Spleen (tissue), 13 donors: ENCODE results near the gene SOX5. TPM values are rescaled to one million over a fixed set of nuclear protein-coding genes. Genes with fewer than 3 reads are reported as not detected.

ENCODE experiments used
- DNase-seq: peaks from one replicate; pipeline ENCODE4 v3.0.0-alpha.2; 2020
- H3K27ac ChIP-seq, 8 donors: fragments of 200-600 bp; sonication (generic) in 7 of 8; 1 replicate in 4 of 8; 2 replicates in 4 of 8; pipeline versions ENCODE4 v1.5.0 to v1.8.0; 2016 to 2021; ENCODE audit warnings: inconsistent platforms in 4 of 8, mild to moderate bottlenecking in 4 of 8, moderate library complexity in 1 of 8
- H3K27me3 ChIP-seq, 7 donors: fragments of 200-600 bp; sonication (generic) in 6 of 7; replicated peaks in 1 of 7; 1 replicate in 4 of 7; 2 replicates in 3 of 7; pipeline versions ENCODE4 v1.5.0 to v1.8.0; 2016 to 2021; ENCODE audit warnings: inconsistent platforms in 3 of 7, mild to moderate bottlenecking in 1 of 7
- H3K36me3 ChIP-seq, 6 donors: fragments of 200-600 bp; sonication (generic) in 5 of 6; 1 replicate in 4 of 6; 2 replicates in 2 of 6; pipeline versions ENCODE4 v1.5.0 to v1.8.0; 2016 to 2021; ENCODE audit warnings: inconsistent platforms in 2 of 6
- H3K4me1 ChIP-seq, 6 donors: fragments of 200-600 bp; sonication (generic) in 5 of 6; 1 replicate in 3 of 6; 2 replicates in 3 of 6; pipeline versions ENCODE4 v1.5.0 to v1.8.0; 2016 to 2021; ENCODE audit warnings: inconsistent platforms in 3 of 6
- H3K4me3 ChIP-seq, 8 donors: fragments of 200-600 bp; sonication (generic) in 7 of 8; 1 replicate in 4 of 8; 2 replicates in 4 of 8; pipeline versions ENCODE4 v1.5.0 to v1.8.0; 2016 to 2021; ENCODE audit warnings: inconsistent platforms in 4 of 8, mild to moderate bottlenecking in 4 of 8, moderate library complexity in 2 of 8
- H3K9me3 ChIP-seq, 8 donors: fragments of 200-600 bp; sonication (generic) in 7 of 8; 1 replicate in 4 of 8; 2 replicates in 4 of 8; pipeline versions ENCODE4 v1.5.0 to v1.8.0; 2016 to 2021; ENCODE audit warnings: inconsistent platforms in 4 of 8
- POLR2A ChIP-seq, 3 donors: fragments of 450-650 bp; IDR thresholded peaks; one replicate each; pipeline ENCODE4 v1.5.1; 2017; ENCODE audit warnings: antibody characterized with exemption in 3 of 3, mild to moderate bottlenecking in 1 of 3
- POLR2AphosphoS5 ChIP-seq, 3 donors: sonication (generic); formaldehyde crosslinking; IDR thresholded peaks; one replicate each; pipeline ENCODE4 v1.5.1; 2017; ENCODE audit warnings: antibody characterized with exemption in 3 of 3
- WGBS, 5 donors: extraction: QIAGEN DNeasy Blood & Tissue Kit in 3 of 5; methylation state at CpG; one replicate each; pipeline versions ENCODE4 v1.1.5 to v1.1.7; 2013 to 2018; 5-methylcytosine and 5-hydroxymethylcytosine counted together
- intact Hi-C: fragments of 100-400 bp; cut with DNase I; formaldehyde crosslinking; loops from one replicate; pipeline ENCODE4 v1.15.0; 2023; ENCODE audit warnings: low total_unique reads
- long read RNA-seq, 2 donors: transcript quantifications; one replicate each; lab custom pipeline, GENCODE V29; 2026
- polyA plus RNA-seq, 3 donors: library from polyadenylated mRNA; stranded (reverse); fragments of 200-250 nt; gene quantifications; one replicate each; pipeline ENCODE4 v1.2.1, GENCODE V29; 2013
- total RNA-seq, 7 donors: library from RNA; depleted of rRNA in 3 of 7; stranded (reverse); fragments of >200 nt in 3 of 7; fragmentation: NEBNext Ultra II Directional in 4 of 7; extraction: Animal tissue kit (Norgen Biotek cat#: 25700) in 4 of 7; gene quantifications; one replicate each; pipeline versions ENCODE4 v1.1.0 to v1.2.1, GENCODE V29; 2016 to 2021
- TF ChIP-seq, protein P1 (sequence below), 11 experiments: fragments of 200-600 bp in 7 of 11; fragments of 450-650 bp in 4 of 11; sonication (generic) in 4 of 11; IDR thresholded peaks in 8 of 11; conservative IDR thresholded peaks in 3 of 11; 1 replicate in 7 of 11; 2 replicates in 4 of 11; pipeline versions ENCODE4 v1.4.0 to v1.8.0; 2016 to 2021; ENCODE audit warnings: antibody characterized with exemption in 11 of 11, inconsistent platforms in 4 of 11, mild to moderate bottlenecking in 1 of 11
- donor health status: healthy with polysubstance abuse.
- donor health status: DM: no; HTN: no; CAD: no; lungs with moderate emphysema.
- donor health status: DM: no; HTN: no; CAD: no.
- donor health status: Bipolar disorder and iron deficiency.
- donor health status: healthy.
- donor health status: DM: no; HTN: no; CAD: no.
- donor health status: DM: yes; HTN: yes; CAD: no.

The SOX5 gene
- total RNA-seq (10 to 100 TPM in 4 of 7 donors, 1 to 10 TPM in 3; 7.4 to 21.3 (median 14.4) TPM), polyA plus RNA-seq (under 1 TPM; 0.20 to 0.35 (median 0.35) TPM)
- long read RNA-seq, donor 1 = 0 reads
- long read RNA-seq, donor 2 = 0 reads

GRCh38 chr12:23949348-23950209 is at the start of gene SOX5:
Gene SOX5, minus strand, starts transcription at chr12:23949670. Its CDS starts 69 bp downstream, at chr12:23949601.
- 3 to 6% (median 4%) methylated on average over 13 of the region's 13 CpGs for WGBS, 5 donors
- TF ChIP-seq, protein P1, sequence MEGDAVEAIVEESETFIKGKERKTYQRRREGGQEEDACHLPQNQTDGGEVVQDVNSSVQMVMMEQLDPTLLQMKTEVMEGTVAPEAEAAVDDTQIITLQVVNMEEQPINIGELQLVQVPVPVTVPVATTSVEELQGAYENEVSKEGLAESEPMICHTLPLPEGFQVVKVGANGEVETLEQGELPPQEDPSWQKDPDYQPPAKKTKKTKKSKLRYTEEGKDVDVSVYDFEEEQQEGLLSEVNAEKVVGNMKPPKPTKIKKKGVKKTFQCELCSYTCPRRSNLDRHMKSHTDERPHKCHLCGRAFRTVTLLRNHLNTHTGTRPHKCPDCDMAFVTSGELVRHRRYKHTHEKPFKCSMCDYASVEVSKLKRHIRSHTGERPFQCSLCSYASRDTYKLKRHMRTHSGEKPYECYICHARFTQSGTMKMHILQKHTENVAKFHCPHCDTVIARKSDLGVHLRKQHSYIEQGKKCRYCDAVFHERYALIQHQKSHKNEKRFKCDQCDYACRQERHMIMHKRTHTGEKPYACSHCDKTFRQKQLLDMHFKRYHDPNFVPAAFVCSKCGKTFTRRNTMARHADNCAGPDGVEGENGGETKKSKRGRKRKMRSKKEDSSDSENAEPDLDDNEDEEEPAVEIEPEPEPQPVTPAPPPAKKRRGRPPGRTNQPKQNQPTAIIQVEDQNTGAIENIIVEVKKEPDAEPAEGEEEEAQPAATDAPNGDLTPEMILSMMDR (IDR thresholded peaks at IDR 0.05 in 8 of 11, conservative IDR thresholded peaks at IDR 0.05 in 3 of 11) = no peak
- peak in 1 of 3 donors; percentile 23 for TF ChIP-seq POLR2AphosphoS5 (IDR thresholded peaks at IDR 0.05)
- H3K4me3 ChIP-seq = peak within 1 kb of the TSS in 7 of 8 donors; percentile 9 to 57 (median 25)

DNA sequence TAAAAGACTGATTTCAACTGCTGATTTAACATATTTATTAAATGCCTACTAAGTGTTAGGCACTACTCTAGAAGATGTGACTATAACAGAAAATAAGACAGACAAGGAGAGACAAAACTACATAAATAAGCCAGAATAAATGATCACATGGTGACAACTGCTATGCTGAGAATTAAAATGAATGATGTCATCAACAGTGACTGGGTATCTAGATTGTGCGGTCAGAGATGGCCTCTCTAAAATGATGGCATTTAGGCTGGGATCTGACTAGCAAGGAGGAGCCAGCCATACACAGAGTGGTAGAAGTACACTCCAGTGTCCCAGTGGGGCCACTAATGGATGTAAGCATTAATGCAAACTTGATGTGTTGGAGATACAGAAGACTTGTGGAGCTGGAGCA is 37.6 kb upstream of the SOX5 start:
- DNase-seq = no peak
- intact Hi-C loops = no loop called here
- 92 to 100% (median 97%) methylated on average over 1 of the region's 1 CpG for WGBS, 5 donors

More at GRCh38 chr12:23949348-23950209, at the start of gene SOX5:
- H3K27ac ChIP-seq = peak within 1 kb of the TSS in 2 of 8 donors; percentile 5 to 16
- no peaks in the 10 kb centered on the region for H3K36me3 ChIP-seq
- no peak for DNase-seq
- H3K9me3 ChIP-seq = no peaks in the 10 kb centered on the region
- H3K27me3 ChIP-seq = peaks cover 0 to 34% (median 0%) of the 10 kb centered on the region in 7 donors
- intact Hi-C loops = no loop called here
- peaks cover 0 to 18% (median 0%) of the 10 kb centered on the region in 6 donors for H3K4me1 ChIP-seq

DNA sequence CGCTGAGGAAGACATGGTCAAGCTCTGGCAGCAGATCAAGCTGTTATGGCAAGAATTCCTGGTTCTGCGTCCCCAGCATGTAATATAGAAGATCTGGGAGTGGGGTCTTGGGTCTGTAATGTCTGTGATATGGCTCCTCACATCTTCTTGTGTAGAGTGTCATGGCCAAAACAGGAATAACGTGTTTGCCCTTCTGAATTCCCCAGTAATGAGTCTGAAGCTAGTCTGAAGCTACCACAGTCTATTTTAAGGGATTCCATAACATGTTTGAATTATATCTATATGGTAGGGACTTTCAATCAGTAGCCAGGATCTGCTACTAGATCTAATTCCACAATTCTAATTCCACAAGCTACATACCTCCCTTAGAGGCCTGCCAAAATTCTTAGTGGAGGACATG is 31.4 kb upstream of the SOX5 start:
- WGBS, 5 donors = 80 to 84% (median 83%) methylated on average over 3 of the region's 3 CpGs

More for the DNA sequence above, 37.6 kb upstream of the SOX5 start:
- TF ChIP-seq, protein P1 (IDR thresholded peaks at IDR 0.05 in 8 of 11, conservative IDR thresholded peaks at IDR 0.05 in 3 of 11) = no peak
- TF ChIP-seq POLR2AphosphoS5 (IDR thresholded peaks at IDR 0.05) (no peak), POLR2A (IDR thresholded peaks at IDR 0.05) (no peak)
- Histone ChIP-seq H3K27me3 (no peaks in the 10 kb centered on the region), H3K4me3 (no peak overlapping the region), H3K27ac (no peak overlapping the region), H3K9me3 (no peaks in the 10 kb centered on the region), H3K4me1 (no peaks in the 10 kb centered on the region), H3K36me3 (no peaks in the 10 kb centered on the region)

More for the DNA sequence above, 31.4 kb upstream of the SOX5 start:
- H3K27ac ChIP-seq = no peak overlapping the region
- no peaks in the 10 kb centered on the region for H3K36me3 ChIP-seq
- no peaks in the 10 kb centered on the region for H3K9me3 ChIP-seq
- intact Hi-C loops = no loop called here
- no peaks in the 10 kb centered on the region for H3K27me3 ChIP-seq
- no peak for DNase-seq
- TF ChIP-seq, protein P1 (IDR thresholded peaks at IDR 0.05 in 8 of 11, conservative IDR thresholded peaks at IDR 0.05 in 3 of 11) = no peak
- no peak for TF ChIP-seq POLR2A (IDR thresholded peaks at IDR 0.05)
- no peak for TF ChIP-seq POLR2AphosphoS5 (IDR thresholded peaks at IDR 0.05)
- H3K4me1 ChIP-seq = no peaks in the 10 kb centered on the region
- H3K4me3 ChIP-seq = no peak overlapping the region
